ENCODE measurements around the gene COL11A2.

- TF ChIP-seq, protein P1, sequence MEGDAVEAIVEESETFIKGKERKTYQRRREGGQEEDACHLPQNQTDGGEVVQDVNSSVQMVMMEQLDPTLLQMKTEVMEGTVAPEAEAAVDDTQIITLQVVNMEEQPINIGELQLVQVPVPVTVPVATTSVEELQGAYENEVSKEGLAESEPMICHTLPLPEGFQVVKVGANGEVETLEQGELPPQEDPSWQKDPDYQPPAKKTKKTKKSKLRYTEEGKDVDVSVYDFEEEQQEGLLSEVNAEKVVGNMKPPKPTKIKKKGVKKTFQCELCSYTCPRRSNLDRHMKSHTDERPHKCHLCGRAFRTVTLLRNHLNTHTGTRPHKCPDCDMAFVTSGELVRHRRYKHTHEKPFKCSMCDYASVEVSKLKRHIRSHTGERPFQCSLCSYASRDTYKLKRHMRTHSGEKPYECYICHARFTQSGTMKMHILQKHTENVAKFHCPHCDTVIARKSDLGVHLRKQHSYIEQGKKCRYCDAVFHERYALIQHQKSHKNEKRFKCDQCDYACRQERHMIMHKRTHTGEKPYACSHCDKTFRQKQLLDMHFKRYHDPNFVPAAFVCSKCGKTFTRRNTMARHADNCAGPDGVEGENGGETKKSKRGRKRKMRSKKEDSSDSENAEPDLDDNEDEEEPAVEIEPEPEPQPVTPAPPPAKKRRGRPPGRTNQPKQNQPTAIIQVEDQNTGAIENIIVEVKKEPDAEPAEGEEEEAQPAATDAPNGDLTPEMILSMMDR (IDR thresholded peaks at IDR 0.05; ENCODE audit: insufficient read depth, low read length, poor library complexity, severe bottlenecking), result no peak
- TF ChIP-seq EZH2phosphoT487 (conservative IDR thresholded peaks at IDR 0.05; ENCODE audit: low read length), result no peak
Observed at GRCh38 chr6:33207552-33208090, 15.4 kb upstream of the COL11A2 start.

Measured in SU-DHL-6 (cell line).